GM19351 (cell line): ENCODE data around the gene PTPRN2.

ENCODE experiments used
- ATAC-seq: cut with Tn5 transposase; IDR thresholded peaks from one replicate; pipeline ENCODE4 v1.9.1; 2021; ENCODE audit warnings: mild to moderate bottlenecking, moderate library complexity; ENCODE audit not compliant: unreplicated experiment

PTPRN2 gene

DNA sequence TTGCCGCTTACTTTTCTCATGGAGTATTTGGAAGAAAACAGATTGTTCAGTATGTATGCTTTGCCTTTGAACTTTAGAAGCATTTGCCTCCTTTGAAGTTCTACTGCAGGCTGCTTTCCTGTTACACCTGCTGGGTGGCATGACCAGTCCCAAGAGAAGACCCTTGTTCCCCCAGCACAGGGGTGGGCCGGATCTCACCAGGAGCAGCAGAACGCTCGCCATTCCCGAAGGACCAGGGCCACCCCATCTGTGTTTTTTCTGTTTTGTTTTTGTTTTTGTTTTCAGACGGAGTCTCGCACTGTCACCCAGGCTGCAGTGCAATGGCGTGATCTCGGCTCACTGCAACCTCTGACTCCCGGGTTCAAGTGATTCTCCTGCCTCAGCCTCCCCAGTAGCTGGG lies 493.6 kb downstream of the PTPRN2 start:
- no peak for ATAC-seq

- ATAC-seq, result no peak
These were observed 494.3 kb downstream of the PTPRN2 start for GRCh38 chr7:158093156-158093796.

GRCh38 chr7:158087196-158087595 lies 500.4 kb downstream of the PTPRN2 start:
- no peak for ATAC-seq

DNA sequence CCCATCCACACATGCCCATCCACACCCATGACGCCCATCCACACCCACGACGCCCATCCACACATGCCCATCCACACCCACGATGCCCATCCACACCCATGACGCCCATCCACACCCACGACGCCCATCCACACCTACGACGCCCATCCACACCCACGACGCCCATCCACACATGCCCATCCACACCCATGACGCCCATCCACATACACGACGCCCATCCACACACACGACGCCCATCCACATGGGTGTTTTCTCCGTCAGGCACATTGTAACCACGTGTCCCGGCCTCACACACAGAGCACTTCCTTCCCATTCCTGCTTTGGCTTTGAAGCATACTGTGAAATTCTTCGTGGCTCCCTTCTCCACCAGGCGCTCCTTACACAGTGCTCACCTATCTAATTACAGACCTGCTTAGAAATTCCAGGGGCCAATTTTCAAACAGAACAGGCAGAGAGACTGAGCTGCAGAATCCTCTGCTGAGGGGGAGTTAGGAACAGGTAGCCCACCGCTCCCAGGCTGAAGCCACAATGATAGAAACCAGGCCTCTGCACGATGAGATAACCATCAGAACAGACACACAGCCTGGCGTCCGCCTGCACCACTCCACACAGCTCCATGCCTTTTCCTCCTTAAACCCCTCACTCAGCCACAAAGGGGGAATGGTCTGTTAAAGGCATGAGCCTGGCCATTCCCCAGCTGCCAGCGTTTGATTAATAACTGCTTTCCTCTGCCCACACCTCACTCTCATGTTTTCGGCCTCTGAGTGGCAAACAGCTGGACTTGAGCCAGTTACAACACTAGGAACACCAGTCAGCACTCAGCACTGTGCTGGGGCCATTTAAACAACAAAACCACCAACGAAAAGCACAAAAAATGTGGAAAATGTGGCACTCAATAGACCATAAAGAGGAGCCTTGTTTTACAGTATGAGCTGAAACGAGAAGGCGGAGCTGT lies 501.6 kb downstream of the PTPRN2 start:
- no peak for ATAC-seq

- no peak for ATAC-seq
These were observed 503.1 kb downstream of the PTPRN2 start for GRCh38 chr7:158084555-158084954.

DNA sequence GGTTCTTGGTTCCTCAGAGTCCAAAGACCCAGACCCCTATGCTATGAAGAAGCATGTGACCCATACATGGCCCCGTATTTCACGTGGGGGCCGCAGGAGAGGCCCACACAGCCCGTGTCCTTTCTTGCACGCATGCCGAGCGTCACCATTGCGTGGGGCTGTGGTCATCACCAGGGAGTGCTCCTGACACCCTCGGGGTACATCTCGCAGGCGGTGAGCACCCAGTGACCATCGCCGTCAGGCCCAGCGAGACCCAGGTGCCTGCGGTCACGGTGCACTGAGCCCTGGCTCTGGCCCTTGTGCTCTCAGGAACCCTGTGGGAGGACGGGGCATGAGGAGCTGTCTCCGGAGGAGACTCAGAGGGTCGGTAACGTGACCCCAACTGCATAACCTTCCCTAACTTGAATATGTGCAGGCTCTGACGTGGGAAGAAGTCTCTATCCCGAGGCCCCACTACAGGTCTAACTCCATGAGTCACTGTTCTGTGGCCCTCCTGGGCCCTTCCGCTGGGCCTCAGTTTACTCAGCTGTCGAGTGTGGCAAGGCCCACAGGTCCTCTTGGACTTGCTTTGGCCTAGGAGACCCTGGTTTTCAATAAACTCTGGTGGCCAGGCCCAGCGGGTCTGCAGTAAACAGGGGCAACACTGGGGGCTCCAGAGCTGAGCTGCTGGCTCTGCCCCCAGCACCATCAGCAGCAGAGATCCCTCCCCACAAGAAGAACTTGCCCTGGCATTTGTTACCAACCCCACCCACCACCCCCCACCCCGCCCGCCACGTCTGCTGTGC lies 503.9 kb downstream of the PTPRN2 start:
- no peak for ATAC-seq

GRCh38 chr7:158082761-158083160 lies 504.9 kb downstream of the PTPRN2 start:
- no peak for ATAC-seq

- no peak for ATAC-seq
These were observed 506.7 kb downstream of the PTPRN2 start for GRCh38 chr7:158080899-158081445.

DNA sequence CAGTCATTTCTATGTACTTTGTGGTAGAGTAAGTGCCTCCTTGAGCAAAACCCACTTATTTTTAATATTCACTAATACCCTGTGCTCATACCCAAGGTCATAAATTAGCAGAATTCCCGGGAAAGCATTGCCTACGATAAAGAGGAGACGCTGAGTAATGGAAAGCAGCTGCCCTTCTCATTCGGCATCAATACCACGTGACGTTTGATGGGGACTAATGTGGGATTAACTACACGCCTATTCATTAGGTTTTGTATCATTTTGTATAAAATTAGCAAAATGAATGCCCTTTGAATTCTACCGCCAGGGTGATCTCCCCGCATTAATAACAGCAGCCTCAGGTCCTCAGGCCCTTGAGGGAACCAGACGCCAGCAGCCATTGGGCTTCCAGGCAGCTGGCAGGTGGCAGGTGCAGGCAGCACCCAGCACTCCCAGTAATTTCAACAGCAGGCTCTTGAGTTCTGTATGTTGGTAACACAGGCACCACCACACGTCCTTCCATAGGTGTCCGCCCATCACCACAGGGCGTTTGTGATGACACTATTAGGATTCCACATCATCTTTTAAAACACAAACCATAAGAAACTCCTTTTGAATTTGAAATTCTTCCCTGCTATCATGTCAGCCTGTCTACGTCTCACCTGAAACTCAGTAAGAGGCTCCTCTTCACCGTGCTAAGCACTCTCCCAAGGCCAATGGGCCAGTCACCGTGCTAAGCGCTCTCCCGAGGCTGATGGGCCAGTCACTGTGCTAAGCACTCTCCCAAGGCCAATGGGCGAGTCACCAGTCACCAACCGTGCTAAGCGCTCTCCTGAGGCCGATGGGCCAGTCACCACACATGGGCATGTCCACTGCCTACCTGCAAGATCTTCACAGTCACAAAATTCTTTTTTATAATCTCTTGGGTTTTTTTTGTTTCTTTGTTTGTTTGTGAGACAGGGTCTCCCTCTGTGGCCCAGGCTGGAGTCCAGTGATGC lies 509.4 kb downstream of the PTPRN2 start:
- no peak for ATAC-seq

GRCh38 chr7:158077151-158077840 lies 510.3 kb downstream of the PTPRN2 start:
- ATAC-seq, result no peak

- no peak for ATAC-seq
These were observed 511.0 kb downstream of the PTPRN2 start for GRCh38 chr7:158076656-158077055.

DNA sequence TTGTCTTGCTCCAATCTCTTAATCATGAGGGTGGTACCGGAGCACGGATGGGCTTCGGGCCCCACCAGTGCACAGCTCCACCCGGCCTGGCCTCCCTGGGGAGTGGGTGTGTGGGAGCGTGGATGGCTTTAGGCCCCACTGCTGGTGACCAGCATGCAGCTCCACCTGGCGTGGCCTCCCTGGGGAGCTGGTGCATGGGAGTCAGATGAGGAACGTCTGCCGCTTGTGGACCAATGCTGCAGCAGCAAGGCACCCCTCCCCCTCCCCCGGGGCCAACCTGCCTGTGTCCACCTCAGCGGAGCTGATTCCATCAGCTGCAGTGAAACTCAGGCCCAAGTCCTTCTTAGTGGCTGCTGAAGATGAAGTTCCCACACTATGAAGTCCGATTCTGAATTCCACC lies 511.4 kb downstream of the PTPRN2 start:
- no peak for ATAC-seq

DNA sequence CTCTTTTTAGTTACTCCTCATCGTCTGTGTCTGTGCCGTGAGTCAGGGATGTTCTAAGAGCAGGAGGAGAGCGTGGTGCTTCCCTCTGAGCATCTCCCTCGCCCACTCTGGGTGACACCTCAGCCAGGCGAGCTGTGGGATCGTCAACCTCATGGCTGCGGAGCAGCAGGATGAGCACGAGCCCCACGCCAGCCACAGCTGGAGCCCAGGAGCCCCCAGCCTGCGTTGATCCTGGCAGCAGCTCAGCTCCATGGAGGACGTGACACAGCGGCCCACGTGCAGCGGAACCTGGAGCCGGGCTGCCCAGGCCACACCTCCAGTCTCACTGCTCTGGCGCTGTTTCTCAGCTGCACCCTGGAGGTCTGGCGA lies 512.0 kb downstream of the PTPRN2 start:
- ATAC-seq, result no peak

DNA sequence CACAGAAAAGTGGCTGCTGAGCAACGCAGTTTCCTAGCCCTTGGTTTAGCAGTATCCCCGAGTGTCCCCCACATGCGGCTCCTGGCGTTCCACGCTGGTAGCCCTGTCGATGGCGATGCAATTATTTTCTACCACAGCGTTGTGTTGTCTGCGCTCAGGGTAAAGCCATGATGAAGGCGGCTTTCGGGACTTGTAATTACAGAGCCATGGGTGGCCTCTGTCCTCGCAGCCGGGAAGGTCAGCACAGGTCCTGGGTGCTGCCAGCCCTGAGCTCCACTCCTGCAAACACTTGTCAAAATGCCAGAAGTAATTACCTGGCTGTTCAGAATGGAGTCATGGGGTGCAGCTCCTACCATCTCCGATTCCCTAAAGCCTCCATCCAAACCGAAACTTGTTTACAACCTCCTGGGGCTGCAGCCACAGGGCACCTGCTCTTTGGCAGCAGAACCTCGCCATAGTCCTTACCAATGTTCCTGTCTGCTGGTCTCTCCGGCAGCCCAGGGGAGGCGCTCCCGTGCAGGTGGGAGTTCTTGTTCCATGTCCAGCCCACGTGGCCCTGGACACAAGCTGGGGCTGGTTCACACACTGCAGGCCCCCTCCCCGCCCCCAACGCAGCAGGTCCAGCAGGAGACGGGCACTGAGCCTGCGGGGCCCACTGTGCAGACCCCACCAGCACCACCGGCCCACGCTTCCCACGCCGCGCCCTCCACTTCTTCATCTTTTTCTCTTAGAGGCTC lies 512.6 kb downstream of the PTPRN2 start:
- ATAC-seq, result no peak

DNA sequence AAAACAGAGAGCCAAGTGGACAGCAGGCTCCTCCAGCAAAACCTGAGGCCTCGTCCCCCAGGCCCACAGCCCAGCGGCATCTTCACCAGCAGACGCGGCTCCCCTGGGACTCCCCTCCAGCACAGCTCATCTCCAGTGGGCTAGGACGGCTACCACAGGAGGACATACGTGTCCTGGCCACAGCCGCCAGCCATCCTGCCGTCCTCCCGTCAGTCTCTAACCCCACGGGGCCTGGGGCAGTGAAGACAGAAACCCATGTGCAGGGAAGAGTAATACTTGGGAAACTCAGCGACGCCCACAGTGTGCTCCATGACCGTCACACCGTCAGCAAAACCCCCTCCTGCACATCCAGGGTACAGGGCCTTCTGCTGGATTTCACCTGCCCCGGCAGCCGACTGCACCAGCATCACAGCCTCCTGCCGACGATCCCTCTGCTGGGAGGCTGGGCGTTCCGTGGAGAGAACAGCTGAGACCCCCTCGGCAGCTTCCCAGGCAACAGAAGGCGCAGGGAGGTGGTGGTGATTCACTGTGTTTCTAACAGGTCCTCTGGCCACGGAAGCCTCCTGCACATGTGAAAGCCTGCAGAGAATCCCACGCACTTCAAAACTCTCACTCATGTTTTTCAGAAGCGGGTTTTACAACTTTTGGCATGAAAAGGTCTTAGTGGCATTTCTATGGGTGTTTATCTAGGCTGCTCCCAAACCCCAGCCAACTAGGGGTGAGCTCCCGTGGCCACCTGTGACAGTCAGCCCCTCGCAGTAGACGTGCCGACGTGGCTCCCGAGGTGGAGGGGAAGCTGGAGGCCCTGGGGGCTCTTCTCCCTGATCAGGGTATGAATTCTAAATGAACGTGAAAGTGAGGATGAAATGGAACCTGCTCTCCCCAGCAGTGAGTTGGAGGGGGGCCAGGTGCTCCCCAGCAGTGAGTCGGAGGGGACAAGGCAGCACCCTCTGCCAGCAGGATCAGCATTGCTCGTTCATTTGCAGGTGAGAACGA lies 513.5 kb downstream of the PTPRN2 start:
- ATAC-seq, result no peak

DNA sequence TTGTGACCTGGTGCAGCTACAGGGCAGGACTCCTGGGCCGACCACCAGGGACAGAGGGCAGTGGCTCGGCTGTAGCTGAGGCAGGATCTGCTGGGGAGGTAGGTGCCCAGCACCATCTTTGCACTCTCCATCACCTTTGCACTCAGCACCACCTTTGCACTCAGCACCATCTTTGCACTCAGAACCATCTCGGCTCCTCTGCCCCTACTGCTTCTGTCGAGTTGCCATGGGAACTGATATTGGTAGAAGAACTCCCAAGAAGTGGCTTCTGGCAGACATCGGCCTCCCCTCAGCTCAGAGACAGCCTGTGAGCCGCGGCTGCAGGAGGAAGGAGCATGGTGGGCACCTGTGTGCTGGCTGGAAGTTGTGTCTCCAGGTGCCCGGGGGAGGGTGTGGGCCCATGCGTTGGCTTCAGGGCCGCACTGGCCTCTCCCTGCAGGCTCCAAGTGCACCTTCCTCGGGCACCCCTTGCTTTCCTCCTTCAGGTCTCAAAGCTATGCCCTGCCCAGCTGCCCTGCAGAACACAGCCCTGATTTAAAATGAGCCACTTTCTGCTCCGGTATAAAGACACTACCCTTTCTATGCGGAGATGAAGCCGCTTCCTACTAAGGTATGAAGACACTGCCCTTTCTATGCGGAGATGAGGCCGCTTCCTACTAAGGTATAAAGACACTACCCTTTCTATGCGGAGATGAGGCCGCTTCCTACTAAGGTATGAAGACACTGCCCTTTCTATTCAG lies 514.5 kb downstream of the PTPRN2 start:
- ATAC-seq, result no peak
